Measurements from ENCODE around the gene COL21A1.

Gene COL21A1

DNA sequence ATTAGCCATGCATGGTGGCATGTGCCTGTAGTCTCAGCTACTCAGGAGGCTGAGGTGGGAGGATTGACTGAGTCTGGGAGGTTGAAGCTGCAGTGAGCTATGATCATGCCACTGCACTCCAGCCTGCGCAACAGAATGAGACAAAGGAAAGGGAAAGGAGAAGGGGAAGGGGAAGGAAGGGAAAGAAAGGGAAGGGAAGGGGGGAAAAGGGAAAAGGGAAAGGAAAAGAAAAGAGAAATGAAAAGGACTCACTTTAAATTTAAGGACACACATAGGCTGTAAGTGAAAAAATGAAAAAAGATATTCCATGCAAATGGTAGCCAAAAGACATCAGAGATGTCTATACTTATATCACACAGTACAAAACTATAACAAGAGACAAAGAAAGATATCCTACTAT lies 74.2 kb downstream of the COL21A1 start:
- DNase-seq (ENCODE audit: low read depth): no peak
- H3K4me3 ChIP-seq (ENCODE audit: low read depth, low read length): no peak overlapping the region
- TF ChIP-seq, protein P1, sequence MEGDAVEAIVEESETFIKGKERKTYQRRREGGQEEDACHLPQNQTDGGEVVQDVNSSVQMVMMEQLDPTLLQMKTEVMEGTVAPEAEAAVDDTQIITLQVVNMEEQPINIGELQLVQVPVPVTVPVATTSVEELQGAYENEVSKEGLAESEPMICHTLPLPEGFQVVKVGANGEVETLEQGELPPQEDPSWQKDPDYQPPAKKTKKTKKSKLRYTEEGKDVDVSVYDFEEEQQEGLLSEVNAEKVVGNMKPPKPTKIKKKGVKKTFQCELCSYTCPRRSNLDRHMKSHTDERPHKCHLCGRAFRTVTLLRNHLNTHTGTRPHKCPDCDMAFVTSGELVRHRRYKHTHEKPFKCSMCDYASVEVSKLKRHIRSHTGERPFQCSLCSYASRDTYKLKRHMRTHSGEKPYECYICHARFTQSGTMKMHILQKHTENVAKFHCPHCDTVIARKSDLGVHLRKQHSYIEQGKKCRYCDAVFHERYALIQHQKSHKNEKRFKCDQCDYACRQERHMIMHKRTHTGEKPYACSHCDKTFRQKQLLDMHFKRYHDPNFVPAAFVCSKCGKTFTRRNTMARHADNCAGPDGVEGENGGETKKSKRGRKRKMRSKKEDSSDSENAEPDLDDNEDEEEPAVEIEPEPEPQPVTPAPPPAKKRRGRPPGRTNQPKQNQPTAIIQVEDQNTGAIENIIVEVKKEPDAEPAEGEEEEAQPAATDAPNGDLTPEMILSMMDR (IDR thresholded peaks at IDR 0.05; ENCODE audit: insufficient read depth, low read depth, low read length, missing control alignments): no peak

DNA sequence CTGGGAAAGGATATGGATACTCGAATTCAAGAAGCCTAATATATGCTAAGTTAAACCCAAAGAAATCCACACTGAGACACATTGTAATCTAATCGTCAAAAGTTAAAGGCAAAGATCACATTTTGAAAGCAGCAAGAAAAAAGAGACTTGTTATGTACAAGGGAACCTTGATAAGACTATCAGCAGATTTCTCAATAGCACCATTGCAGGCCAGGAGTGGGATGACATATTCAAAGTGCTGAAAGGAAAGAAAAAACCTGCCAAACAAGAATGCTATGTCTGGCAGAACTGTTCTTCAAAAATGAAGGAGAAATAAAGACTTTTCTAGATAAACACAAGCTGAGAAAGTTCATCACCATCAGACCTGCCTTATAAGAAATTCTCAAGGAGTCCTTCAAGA lies 75.2 kb downstream of the COL21A1 start:
- no peak overlapping the region for H3K4me3 ChIP-seq (ENCODE audit: low read depth, low read length)

DNA sequence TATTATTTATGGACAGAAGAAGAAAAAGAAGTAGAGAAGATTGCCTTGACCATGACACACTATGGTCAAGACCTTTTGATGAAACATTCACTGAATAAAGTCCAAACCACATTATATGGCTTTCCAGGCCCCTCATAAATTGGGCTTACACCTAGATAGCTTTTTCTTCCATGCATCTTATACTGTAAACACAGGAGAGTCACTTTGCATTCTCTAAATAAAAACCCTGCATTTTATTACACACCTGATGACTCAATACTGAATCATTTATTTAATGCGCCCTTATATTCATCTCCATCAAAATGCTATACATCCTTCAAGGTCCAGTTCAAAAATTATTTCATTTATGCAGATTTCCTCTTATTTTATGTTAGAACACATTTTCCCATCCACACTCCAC lies 78.0 kb downstream of the COL21A1 start:
- no peak for DNase-seq (ENCODE audit: low read depth)
- H3K4me3 ChIP-seq (ENCODE audit: low read depth, low read length): no peak overlapping the region
- TF ChIP-seq, protein P1 (IDR thresholded peaks at IDR 0.05; ENCODE audit: insufficient read depth, low read depth, low read length, missing control alignments): no peak

More for the DNA sequence above, 75.2 kb downstream of the COL21A1 start:
- no peak for DNase-seq (ENCODE audit: low read depth)
- TF ChIP-seq, protein P1 (IDR thresholded peaks at IDR 0.05; ENCODE audit: insufficient read depth, low read depth, low read length, missing control alignments): no peak

DNA sequence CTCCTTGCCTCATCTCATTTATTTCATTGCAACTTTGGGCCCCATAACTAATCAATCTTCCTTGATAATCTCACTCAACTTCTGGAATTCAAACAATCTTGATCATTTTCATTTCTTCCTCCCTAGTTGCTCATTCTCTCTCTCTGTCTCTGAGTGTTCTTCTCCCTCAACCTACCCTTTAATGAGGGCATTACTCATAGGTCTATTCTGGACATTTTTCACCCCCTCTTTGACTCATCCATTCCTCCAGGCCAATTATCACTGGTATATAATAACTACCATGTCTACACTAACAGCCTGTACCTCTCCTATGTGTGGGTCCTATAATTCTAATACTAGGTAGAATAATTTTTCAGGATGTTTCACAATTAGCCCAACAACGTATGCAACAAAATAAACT lies 78.8 kb downstream of the COL21A1 start:
- TF ChIP-seq, protein P1 (IDR thresholded peaks at IDR 0.05; ENCODE audit: insufficient read depth, low read depth, low read length, missing control alignments): no peak
- no peak for DNase-seq (ENCODE audit: low read depth)
- no peak overlapping the region for H3K4me3 ChIP-seq (ENCODE audit: low read depth, low read length)

DNA sequence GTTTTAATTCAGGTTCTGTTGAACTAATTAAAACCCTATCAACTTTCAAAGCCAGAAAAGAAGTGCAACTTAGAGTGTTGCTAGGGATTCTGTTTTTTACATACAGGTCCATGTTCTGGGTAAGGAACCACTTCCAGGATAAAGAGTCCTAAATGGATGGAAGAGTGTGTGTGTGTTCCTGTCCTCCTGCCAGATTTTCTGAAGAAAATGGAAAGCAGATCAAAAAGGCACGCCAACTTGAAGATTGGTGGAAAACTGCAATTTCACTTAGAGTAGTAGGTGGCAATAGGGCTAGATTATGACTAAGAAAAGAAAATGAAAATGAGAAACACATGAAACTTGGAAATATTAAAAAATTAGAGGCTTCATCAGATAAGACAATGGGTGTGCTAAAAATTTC lies 85.3 kb downstream of the COL21A1 start:
- H3K4me3 ChIP-seq (ENCODE audit: low read depth, low read length): no peak overlapping the region
- DNase-seq (ENCODE audit: low read depth): no peak
- TF ChIP-seq, protein P1 (IDR thresholded peaks at IDR 0.05; ENCODE audit: insufficient read depth, low read depth, low read length, missing control alignments): no peak

DNA sequence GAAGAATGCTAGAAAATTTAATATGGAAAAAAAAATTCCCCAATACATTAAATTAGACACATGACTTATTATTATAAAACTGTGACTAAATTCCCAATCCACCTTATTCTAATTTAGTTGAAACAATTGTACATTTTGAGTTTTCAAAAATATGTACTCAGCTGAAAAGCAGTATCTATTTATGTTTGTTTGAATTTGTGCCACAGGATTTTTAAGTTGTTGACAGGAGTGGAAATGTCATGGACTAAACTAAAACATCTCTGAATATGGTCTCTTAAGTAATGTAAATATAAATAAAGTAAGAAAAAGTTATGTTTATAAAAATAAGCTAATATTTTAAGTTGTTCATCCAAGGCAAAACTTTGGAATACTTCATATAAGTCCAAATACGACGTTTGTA lies 86.9 kb downstream of the COL21A1 start:
- H3K4me3 ChIP-seq (ENCODE audit: low read depth, low read length): no peak overlapping the region
- no peak for DNase-seq (ENCODE audit: low read depth)
- TF ChIP-seq, protein P1 (IDR thresholded peaks at IDR 0.05; ENCODE audit: insufficient read depth, low read depth, low read length, missing control alignments): no peak

DNA sequence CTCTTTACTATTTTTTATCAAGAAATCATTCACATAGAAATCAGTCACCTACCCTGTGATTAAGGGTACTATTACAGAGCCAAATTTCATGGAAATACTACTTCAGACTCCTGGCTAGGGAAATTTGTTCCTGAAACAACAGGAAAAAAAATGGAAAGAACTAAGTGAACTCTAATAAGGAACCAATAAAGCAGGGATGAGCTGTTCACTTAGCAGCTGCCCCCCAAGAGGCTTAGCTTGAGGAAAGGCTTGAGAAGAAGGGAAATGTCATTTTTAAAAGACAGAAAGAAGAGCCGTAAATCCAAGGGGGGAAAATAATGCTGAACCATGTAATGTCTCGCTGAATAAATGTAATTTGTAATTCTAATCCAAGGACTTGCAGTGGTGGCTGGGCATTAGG lies 88.8 kb downstream of the COL21A1 start:
- no peak overlapping the region for H3K4me3 ChIP-seq (ENCODE audit: low read depth, low read length)
- TF ChIP-seq, protein P1 (IDR thresholded peaks at IDR 0.05; ENCODE audit: insufficient read depth, low read depth, low read length, missing control alignments): no peak
- no peak for DNase-seq (ENCODE audit: low read depth)

Data from GM12865 (cell line).